Dendritic cell treated with granulocyte-macrophage colony-stimulating factor and Interleukin-4, amounts not matched to agents 40 ng/mL and 50 ng/mL, for 4 days (primary cell): ENCODE data around the gene OR6K2.
"Not testable (repeated sequence)": the region's sequence is repeated elsewhere in the genome, so short reads cannot be mapped to it uniquely, and the experiment has no call there.

ENCODE experiments used
- H3K27ac Mint-ChIP-seq: one replicate; pipeline ENCODE4 v1.8.0; 2022; ENCODE audit warnings: mild to moderate bottlenecking, mixed read lengths
- H3K27me3 Mint-ChIP-seq: one replicate; pipeline ENCODE4 v1.8.0; 2022; ENCODE audit warnings: mild to moderate bottlenecking, mixed read lengths
- H3K36me3 Mint-ChIP-seq: one replicate; pipeline ENCODE4 v1.8.0; 2022; ENCODE audit warnings: low read depth, mixed read lengths
- H3K4me1 Mint-ChIP-seq: one replicate; pipeline ENCODE4 v1.8.0; 2022; ENCODE audit warnings: low read depth, mixed read lengths
- H3K4me3 Mint-ChIP-seq: one replicate; pipeline ENCODE4 v1.8.0; 2022; ENCODE audit warnings: mild to moderate bottlenecking, moderate library complexity, mixed read lengths
- H3K9me3 Mint-ChIP-seq: one replicate; pipeline ENCODE4 v1.8.0; 2022; ENCODE audit warnings: mixed read lengths
- intact Hi-C: fragments of 100-400 bp; cut with micrococcal nuclease; formaldehyde crosslinking; loops from one replicate; pipeline ENCODE4 v1.15.0; 2022

The OR6K2 gene

DNA sequence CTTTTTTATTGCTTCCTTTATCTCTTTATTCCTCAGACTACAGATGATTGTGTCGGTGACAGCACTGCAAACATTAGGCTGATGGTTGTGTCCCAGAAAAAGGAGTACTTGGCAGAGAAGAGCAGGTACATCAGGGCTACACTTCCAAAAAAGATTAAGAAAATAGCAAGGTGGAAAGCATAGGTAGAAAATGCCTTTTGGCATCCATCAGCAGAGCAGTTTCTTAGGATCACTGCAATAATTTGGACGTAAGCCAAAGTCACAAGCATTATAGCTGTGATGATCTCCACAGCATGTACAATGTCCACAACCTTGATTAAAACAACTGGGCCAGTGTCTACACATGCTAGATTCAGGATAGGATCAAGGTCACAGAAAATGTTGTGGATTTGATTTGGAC is 5.9 kb downstream of the OR6K2 start:
- no peaks in the 10 kb centered on the region for H3K9me3 Mint-ChIP-seq
- intact Hi-C loops = no loop called here
- H3K27me3 Mint-ChIP-seq = no peaks in the 10 kb centered on the region
- no peak overlapping the region for H3K27ac Mint-ChIP-seq
- H3K36me3 Mint-ChIP-seq = no peaks in the 10 kb centered on the region
- no peaks in the 10 kb centered on the region for H3K4me1 Mint-ChIP-seq
- H3K4me3 Mint-ChIP-seq = no peak overlapping the region

DNA sequence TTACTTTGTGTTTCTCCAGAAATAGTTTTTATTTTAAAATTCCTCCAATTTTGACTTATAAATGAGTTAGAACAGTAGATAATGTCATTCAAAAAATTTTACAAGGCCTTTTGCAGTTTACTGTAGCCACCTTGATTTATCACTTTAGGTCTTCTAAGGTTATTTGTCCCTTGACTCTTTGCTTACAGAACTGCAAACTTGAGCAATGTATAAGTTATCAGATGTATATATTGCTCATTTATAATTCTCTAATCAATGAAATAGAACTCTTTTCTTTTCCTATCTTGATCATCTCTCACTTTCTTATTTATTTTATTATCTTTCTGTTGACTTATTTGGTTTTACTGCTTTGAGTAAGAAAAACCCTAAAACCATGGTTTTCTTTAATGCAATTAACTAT is 8.1 kb downstream of the OR6K2 start:
- no peaks in the 10 kb centered on the region for H3K36me3 Mint-ChIP-seq
- H3K4me1 Mint-ChIP-seq = no peaks in the 10 kb centered on the region

DNA sequence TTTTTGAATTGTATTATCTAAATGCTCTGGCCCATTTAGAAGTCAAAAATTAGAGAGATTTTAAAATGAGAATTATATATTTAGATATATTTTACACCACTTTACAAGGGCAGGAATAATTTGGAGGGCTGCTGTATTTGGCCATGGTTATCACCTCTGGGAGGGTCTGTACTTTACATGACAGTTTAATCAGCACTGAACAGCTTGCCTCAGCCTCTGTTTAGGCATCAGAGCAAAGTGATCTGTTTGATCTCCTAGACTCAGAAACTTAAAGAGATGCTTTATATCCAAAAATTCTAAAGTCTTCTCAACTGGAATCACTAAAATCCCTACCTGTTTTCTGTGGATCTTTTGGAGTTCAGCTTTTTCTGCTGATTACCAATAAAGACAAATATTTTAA is 8.5 kb downstream of the OR6K2 start:
- H3K27me3 Mint-ChIP-seq = no peaks in the 10 kb centered on the region
- H3K27ac Mint-ChIP-seq = no peak overlapping the region
- H3K4me1 Mint-ChIP-seq = no peaks in the 10 kb centered on the region
- no peaks in the 10 kb centered on the region for H3K9me3 Mint-ChIP-seq
- H3K4me3 Mint-ChIP-seq = no peak overlapping the region
- no peaks in the 10 kb centered on the region for H3K36me3 Mint-ChIP-seq
- intact Hi-C loops = no loop called here

More for the DNA sequence above, 8.1 kb downstream of the OR6K2 start:
- intact Hi-C loops = no loop called here
- Mint-ChIP-seq H3K27me3 (no peaks in the 10 kb centered on the region), H3K9me3 (no peaks in the 10 kb centered on the region), H3K27ac (no peak overlapping the region), H3K4me3 (no peak overlapping the region)

DNA sequence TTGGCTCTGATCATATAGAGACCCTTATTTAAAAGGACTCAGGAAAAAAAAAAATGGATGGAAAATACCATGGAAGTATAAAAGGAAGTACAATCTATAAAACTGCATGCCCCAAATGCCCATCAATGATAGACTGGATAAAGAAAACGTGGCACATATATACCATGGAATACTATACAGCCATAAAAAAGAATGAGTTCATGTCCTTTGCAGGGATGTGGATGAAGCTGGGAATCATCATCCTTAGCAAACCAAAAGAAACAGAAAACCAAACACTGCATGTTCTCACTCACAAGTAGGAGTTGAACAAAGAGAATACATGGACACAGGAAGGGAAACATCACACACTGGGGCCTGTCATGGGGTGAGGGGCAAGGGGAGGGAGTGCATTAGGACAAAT is 9.3 kb downstream of the OR6K2 start:
- H3K27me3 Mint-ChIP-seq, intact Hi-C loops, H3K4me1 Mint-ChIP-seq, H3K36me3 Mint-ChIP-seq, H3K27ac Mint-ChIP-seq, H3K4me3 Mint-ChIP-seq, H3K9me3 Mint-ChIP-seq: not testable (repeated sequence)

DNA sequence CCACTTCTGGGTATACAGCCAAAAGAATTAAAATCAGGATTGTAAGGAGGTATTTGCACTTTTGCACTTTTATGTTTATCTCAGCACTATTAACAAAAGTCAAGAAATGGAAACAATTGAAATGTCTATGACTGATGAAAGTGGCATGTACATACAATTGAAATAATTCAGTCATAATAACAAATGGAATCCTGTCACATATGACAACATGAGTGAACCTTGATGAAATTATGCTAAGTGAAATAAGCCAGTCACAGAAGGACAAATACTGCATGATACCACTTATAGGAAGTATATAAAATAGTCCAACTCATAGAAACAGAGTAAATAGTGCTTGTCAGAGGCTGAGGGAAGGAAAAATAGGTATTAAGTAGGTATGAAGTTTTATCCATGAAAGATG is 10.6 kb downstream of the OR6K2 start:
- no peaks in the 10 kb centered on the region for H3K36me3 Mint-ChIP-seq
- no peaks in the 10 kb centered on the region for H3K9me3 Mint-ChIP-seq
- H3K27ac Mint-ChIP-seq = no peak overlapping the region
- H3K27me3 Mint-ChIP-seq = peaks cover 3% of the 10 kb centered on the region
- intact Hi-C loops = no loop called here
- no peaks in the 10 kb centered on the region for H3K4me1 Mint-ChIP-seq
- no peak overlapping the region for H3K4me3 Mint-ChIP-seq

DNA sequence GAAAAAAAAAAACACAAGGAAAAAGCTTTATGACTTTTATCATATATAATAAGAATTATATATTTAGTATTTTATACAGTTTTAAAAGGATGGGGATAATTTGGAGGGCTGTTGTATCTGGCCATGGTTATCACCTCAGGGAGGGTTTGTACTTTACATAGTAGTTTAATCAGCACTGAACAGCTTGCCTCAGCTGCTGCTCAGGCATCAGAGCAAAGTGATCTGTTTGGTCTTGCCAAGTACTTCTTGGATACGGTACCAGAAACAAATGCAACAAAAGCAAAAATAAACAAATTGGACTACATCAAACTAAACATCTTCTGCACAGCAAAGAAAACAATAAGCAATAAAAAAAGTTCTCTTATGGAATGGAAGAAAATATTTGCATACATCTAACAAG is 11.3 kb downstream of the OR6K2 start:
- no peak overlapping the region for H3K27ac Mint-ChIP-seq
- no peaks in the 10 kb centered on the region for H3K36me3 Mint-ChIP-seq
- no peak overlapping the region for H3K4me3 Mint-ChIP-seq
- peaks cover 3% of the 10 kb centered on the region for H3K27me3 Mint-ChIP-seq
- H3K4me1 Mint-ChIP-seq = no peaks in the 10 kb centered on the region
- intact Hi-C loops = no loop called here
- H3K9me3 Mint-ChIP-seq = no peaks in the 10 kb centered on the region

DNA sequence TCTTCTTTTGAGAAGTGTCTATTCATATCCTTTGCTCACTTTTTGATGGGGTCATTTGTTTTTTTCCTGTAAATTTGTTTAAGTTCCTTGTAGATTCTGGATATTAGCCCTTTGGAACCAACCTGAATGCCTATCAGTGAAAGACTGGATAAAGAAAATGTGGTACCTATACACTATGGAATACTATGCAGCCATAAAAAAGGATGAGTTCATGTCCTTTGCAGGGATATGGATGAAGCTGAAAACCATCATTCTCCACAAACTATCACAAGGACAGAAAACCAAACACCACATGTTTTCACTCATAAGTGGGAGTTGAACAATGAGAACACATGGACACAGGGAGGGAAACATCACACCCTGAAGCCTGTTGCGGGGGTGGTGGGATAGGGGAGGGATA is 12.1 kb downstream of the OR6K2 start:
- H3K9me3 Mint-ChIP-seq, intact Hi-C loops, H3K4me1 Mint-ChIP-seq, H3K27me3 Mint-ChIP-seq, H3K36me3 Mint-ChIP-seq, H3K27ac Mint-ChIP-seq, H3K4me3 Mint-ChIP-seq: not testable (repeated sequence)

DNA sequence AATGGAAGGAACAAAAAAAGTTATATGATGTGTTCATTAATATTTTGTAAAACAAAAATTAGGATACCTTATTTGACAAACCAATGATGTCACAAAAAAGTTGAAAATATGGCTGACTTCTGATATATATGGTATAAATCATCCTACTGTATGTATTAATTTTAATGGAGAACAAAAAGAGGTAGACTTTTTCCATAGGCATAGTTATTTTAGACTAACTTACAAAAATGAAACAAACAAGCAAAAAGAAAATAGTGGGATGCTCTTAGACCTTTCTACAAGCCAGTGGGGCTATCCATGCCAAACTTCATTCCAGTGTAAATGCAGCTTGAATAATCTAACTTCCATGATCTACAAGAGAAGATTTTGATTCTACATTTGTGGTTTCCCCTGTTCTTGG is 13.4 kb downstream of the OR6K2 start:
- Mint-ChIP-seq H3K27ac (no peak overlapping the region), H3K9me3 (no peaks in the 10 kb centered on the region), H3K27me3 (peaks cover 3% of the 10 kb centered on the region), H3K4me1 (no peaks in the 10 kb centered on the region), H3K36me3 (no peaks in the 10 kb centered on the region), H3K4me3 (no peak overlapping the region)
- intact Hi-C loops = no loop called here

DNA sequence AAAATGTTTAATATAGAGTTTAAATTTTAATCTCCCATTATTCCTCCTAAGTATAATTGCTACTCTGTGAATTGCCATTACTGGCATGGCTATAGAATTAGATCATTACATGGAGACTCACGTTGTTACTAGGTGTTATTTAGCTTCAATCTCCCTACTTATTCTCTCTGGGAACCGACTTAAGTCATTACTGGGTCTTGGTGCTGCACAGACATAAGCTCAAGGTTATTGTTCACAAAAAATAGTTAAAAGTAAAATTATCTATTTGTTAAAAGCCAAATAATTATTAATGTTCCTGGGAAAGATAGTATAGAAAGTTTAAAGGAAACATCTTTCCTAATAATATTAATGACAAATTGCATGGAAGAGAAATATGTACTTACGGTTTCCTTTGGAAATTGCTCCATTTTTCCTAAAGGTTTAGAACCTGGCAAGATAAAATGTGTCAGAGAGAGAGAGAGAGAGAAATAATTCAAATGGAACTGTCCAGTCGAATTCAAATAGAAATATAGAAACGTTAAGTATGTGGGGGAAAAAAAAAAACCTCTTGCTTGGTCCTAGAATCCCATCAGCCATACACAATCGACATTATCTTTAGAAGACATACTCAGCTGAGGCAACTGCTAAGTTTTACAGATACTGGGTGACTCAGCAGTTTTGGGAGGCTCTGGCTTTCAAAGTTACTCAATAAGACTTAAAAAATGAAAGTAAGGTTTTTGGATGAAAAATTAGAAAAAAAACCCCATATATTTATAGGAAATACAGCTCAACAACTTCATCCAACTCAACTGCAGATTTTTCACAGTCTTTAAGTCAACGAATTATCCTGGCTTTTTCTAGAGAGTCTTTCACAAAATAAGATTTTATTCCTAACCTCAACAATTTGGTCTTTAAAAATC is 14.1 kb downstream of the OR6K2 start, which contains the start of gene SPTA1:
Gene SPTA1, minus strand, starts transcription at position 605 of the 899 bp plus-strand sequence. Its CDS starts 198 bp downstream, at position 407.
- H3K9me3 Mint-ChIP-seq = no peaks in the 10 kb centered on the region
- intact Hi-C loops = no loop called here
- peaks cover 3% of the 10 kb centered on the region for H3K27me3 Mint-ChIP-seq
- H3K4me1 Mint-ChIP-seq = peaks cover 6% of the 10 kb centered on the region
- no peak within 1 kb of the TSS for H3K4me3 Mint-ChIP-seq
- no peaks in the 10 kb centered on the region for H3K36me3 Mint-ChIP-seq
- no peak within 1 kb of the TSS for H3K27ac Mint-ChIP-seq

DNA sequence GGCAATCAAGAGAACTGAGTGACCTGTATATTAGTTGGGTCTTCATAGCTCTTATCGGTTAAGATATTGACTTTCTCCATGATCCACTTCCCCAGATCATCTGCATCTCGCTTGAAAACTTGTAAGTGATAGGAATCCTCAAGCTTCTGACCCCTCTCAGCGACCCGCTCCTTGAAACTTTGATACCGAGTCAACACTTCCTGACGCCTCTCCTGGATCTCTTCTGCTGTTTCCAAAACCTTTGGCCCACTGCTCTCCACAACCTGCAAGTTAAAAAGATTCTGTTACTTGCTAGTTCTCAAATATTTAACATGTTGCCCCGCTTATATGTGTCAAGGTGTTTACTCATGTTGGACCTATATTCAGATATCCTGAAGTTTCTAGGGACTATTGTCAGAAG is 15.4 kb downstream of the OR6K2 start:
- Mint-ChIP-seq H3K27me3 (peaks cover 6% of the 10 kb centered on the region), H3K36me3 (no peaks in the 10 kb centered on the region), H3K4me3 (no peak overlapping the region), H3K9me3 (no peaks in the 10 kb centered on the region), H3K27ac (no peak overlapping the region), H3K4me1 (peaks cover 9% of the 10 kb centered on the region)
- intact Hi-C loops = no loop called here

DNA sequence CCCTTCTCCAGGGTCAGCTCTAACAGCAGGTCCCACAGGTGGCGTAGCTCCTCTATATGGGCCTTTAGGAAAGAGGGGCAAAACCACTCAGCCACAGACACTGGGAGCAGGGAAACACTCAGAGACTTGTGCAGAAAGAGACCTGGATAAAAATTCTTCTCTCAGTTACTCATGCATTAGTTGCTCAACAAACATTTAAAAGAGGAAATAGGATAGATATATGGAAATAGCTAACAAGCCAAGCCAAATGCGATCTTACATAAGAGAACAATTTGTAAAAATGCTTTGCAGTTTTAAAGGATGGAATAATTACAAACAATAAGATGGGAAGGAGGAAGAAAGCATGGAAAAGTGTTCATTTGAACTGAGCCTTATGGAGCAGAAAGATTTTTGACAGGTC is 18.8 kb downstream of the OR6K2 start:
- Mint-ChIP-seq H3K4me3 (no peak overlapping the region), H3K27ac (no peak overlapping the region), H3K27me3 (peaks cover 24% of the 10 kb centered on the region), H3K36me3 (no peaks in the 10 kb centered on the region), H3K9me3 (no peaks in the 10 kb centered on the region), H3K4me1 (peaks cover 9% of the 10 kb centered on the region)
- intact Hi-C loops = no loop called here

DNA sequence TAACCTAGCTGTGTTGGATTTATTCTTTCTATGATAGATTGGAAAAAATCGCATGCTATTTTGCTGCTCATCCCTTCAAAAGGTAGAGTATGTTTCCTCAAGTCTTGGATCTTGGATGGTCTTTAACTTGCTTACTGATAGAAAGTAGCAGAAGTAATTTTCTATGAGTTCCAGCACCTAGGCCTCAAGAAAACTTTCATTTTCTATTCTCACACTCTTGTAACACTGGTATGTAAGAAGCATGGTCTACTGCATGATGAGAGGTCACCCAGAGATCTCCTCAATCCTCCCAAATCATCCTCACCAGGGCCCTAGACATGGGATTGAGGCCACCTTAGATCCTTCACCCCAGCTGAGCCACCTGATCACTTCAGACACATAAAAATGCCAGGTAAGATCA is 21.2 kb downstream of the OR6K2 start:
- no peak overlapping the region for H3K4me3 Mint-ChIP-seq
- no peaks in the 10 kb centered on the region for H3K9me3 Mint-ChIP-seq
- peaks cover 13% of the 10 kb centered on the region for H3K4me1 Mint-ChIP-seq
- H3K27me3 Mint-ChIP-seq = peaks cover 28% of the 10 kb centered on the region
- intact Hi-C loops = no loop called here
- no peaks in the 10 kb centered on the region for H3K36me3 Mint-ChIP-seq
- H3K27ac Mint-ChIP-seq = no peak overlapping the region

DNA sequence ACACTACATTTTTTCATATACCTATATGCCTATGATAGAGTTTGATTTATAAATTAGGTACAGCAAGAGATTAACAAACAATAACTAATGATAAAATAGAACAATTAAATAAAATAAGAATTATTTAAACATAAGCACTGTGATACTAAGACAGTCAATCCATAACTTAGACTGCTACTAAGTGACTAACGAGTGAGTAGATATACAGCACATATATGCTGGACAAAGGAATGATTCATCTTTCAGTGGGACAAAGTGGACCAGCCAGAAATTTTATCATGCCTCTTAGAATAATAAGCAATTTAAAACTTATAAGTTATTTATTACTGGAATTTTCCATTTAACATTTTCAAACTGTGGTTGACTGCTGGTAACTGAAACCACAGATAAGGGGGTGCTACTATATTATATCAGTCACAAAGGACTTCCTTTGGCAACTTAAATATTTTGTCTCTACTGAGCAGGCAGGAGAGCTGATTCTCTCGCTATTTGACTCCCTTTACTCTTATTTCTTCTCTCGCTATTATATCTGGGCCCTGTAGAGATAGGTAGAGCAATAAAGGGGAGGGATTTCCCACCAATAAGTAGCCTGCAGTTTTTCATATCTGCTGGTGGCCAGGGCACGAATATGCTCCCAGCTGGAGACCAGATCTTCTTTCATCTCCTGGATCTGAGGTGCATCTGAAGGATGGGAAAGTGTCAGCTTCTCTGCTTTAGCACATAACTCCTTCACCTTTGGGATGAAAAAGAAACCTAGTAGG is 24.7 kb downstream of the OR6K2 start:
- Mint-ChIP-seq H3K4me1 (peaks cover 6% of the 10 kb centered on the region), H3K4me3 (no peak overlapping the region), H3K27me3 (peaks cover 38% of the 10 kb centered on the region), H3K9me3 (no peaks in the 10 kb centered on the region), H3K27ac (no peak overlapping the region), H3K36me3 (no peaks in the 10 kb centered on the region)
- intact Hi-C loops = no loop called here

DNA sequence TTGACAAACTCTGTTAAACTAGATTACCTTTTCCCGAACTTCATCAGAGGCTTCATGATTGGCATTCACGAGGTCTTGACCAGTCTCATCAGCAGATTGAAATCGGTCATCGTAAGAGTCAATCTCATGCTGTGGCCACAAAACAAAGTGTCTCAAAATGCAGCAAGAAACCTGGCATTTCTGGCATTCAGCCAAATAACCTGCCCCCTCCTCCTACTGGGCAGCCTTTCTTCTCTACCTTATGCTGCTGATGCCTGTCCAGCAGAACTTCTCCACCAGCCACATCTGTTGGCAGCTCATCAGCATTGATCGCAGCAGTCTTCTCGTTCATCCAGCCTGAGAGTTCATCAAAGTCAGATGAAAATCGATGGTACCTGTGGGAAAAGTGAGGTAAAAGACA is 26.1 kb downstream of the OR6K2 start:
- Mint-ChIP-seq H3K4me3 (no peak overlapping the region), H3K36me3 (no peaks in the 10 kb centered on the region), H3K27ac (no peak overlapping the region), H3K9me3 (no peaks in the 10 kb centered on the region), H3K4me1 (peaks cover 6% of the 10 kb centered on the region), H3K27me3 (peaks cover 34% of the 10 kb centered on the region)
- intact Hi-C loops = no loop called here
